Loucy (cell line): ENCODE measurements around the gene JPH4.

ENCODE experiments used
- H2AFZ ChIP-seq: fragments of 200-600 bp; sonication (generic); 2 replicates; pipeline ENCODE4 v1.6.0; 2016; ENCODE audit warnings: antibody characterized with exemption, mild to moderate bottlenecking, low read length, moderate library complexity
- H3F3A ChIP-seq: fragments of 200-600 bp; 2 replicates; pipeline ENCODE4 v1.6.0; 2016; ENCODE audit warnings: antibody characterized with exemption, low read depth, mild to moderate bottlenecking
- H3K27me3 ChIP-seq: fragments of 200-600 bp; sonication (generic); 2 replicates; pipeline ENCODE4 v1.6.1; 2014; ENCODE audit warnings: low read length, mild to moderate bottlenecking; ENCODE audit not compliant: insufficient read depth, poor library complexity, severe bottlenecking
- H3K36me3 ChIP-seq: fragments of 200-600 bp; sonication (generic); 2 replicates; pipeline ENCODE4 v1.6.1; 2016; ENCODE audit warnings: low read length; ENCODE audit not compliant: insufficient read depth
- H3K4me1 ChIP-seq: fragments of 200-600 bp; sonication (generic); 2 replicates; pipeline ENCODE4 v1.5.1; 2014; ENCODE audit warnings: low read length, mild to moderate bottlenecking; ENCODE audit not compliant: insufficient read depth, poor library complexity, severe bottlenecking
- H3K4me2 ChIP-seq: fragments of 200-600 bp; sonication (generic); 2 replicates; pipeline ENCODE4 v1.6.0; 2014; ENCODE audit warnings: antibody characterized with exemption, low read length, low read depth, mild to moderate bottlenecking; ENCODE audit not compliant: poor library complexity, severe bottlenecking
- H3K4me3 ChIP-seq: fragments of 200-600 bp; sonication (generic); 2 replicates; pipeline ENCODE4 v1.5.1; 2014; ENCODE audit warnings: low read length, mild to moderate bottlenecking, mixed read lengths; ENCODE audit not compliant: poor library complexity, severe bottlenecking
- H3K79me2 ChIP-seq: fragments of 200-600 bp; sonication (generic); 2 replicates; pipeline ENCODE4 v1.6.1; 2014; ENCODE audit warnings: low read length; ENCODE audit not compliant: insufficient read depth
- H3K9ac ChIP-seq: fragments of 200-600 bp; sonication (generic); 2 replicates; pipeline ENCODE4 v1.6.0; 2014; ENCODE audit warnings: mild to moderate bottlenecking, low read depth, low read length, moderate library complexity; ENCODE audit not compliant: poor library complexity, severe bottlenecking
- H3K9me2 ChIP-seq: fragments of 200-600 bp; sonication (generic); replicated peaks from 2 replicates; pipeline ENCODE4 v1.6.1; 2016; ENCODE audit warnings: low read depth, low read length, mixed read lengths
- H3K9me3 ChIP-seq: fragments of 200-600 bp; sonication (generic); 2 replicates; pipeline ENCODE4 v1.6.1; 2014; ENCODE audit warnings: mild to moderate bottlenecking, antibody characterized with exemption, low read length, low read depth; ENCODE audit not compliant: insufficient read depth
- H4K20me1 ChIP-seq: fragments of 200-600 bp; sonication (generic); 2 replicates; pipeline ENCODE4 v1.6.0; 2014; ENCODE audit warnings: antibody characterized with exemption, low read length, mild to moderate bottlenecking; ENCODE audit not compliant: insufficient read depth, poor library complexity, severe bottlenecking
- CTCF ChIP-seq: fragments of 200-600 bp; sonication (generic); conservative IDR thresholded peaks from 2 replicates; pipeline ENCODE4 v1.5.1; 2014; ENCODE audit warnings: mild to moderate bottlenecking, antibody characterized with exemption, low read length
- EZH2phosphoT487 ChIP-seq: fragments of 200-600 bp; IDR thresholded peaks from 2 replicates; pipeline ENCODE4 v1.6.1; 2018; ENCODE audit warnings: antibody characterized with exemption, mild to moderate bottlenecking, moderate library complexity, borderline replicate concordance

JPH4 gene

GRCh38 chr14:23577004-23577681 is 1.4 kb downstream of the JPH4 start:
- H3K79me2 ChIP-seq = no peaks in the 10 kb centered on the region
- H2AFZ ChIP-seq = no peak overlapping the region
- no peak overlapping the region for H3K9ac ChIP-seq
- peaks cover 9% of the 10 kb centered on the region for H3K4me1 ChIP-seq
- no peak overlapping the region for H3K4me2 ChIP-seq
- no peaks in the 10 kb centered on the region for H3K36me3 ChIP-seq
- H4K20me1 ChIP-seq = no peaks in the 10 kb centered on the region
- H3K27me3 ChIP-seq = no peaks in the 10 kb centered on the region
- no peak overlapping the region for H3K4me3 ChIP-seq
- no peaks in the 10 kb centered on the region for H3K9me3 ChIP-seq
- no peaks in the 10 kb centered on the region for H3K9me2 ChIP-seq
- no peak for TF ChIP-seq EZH2phosphoT487
- TF ChIP-seq CTCF = no peak
- no peaks in the 10 kb centered on the region for H3F3A ChIP-seq

- no peaks in the 10 kb centered on the region for H3K27me3 ChIP-seq
- H3K9me3 ChIP-seq = no peaks in the 10 kb centered on the region
- H3K4me1 ChIP-seq = peaks cover 24% of the 10 kb centered on the region
- H3K9me2 ChIP-seq = no peaks in the 10 kb centered on the region
- no peaks in the 10 kb centered on the region for H4K20me1 ChIP-seq
- H3K36me3 ChIP-seq = no peaks in the 10 kb centered on the region
- H3K79me2 ChIP-seq = peaks cover 1% of the 10 kb centered on the region; the same call in 1 of the 2 replicates
- peaks cover 8% of the 10 kb centered on the region; the same call in 1 of the 2 replicates for H3F3A ChIP-seq
- H3K4me2 ChIP-seq = no peak overlapping the region
- no peak overlapping the region for H3K9ac ChIP-seq
- TF ChIP-seq EZH2phosphoT487 (no peak), CTCF (no peak)
- peak overlapping the region; percentile 57; the same call in 1 of the 2 replicates for H2AFZ ChIP-seq
- H3K4me3 ChIP-seq = no peak overlapping the region
Measured at GRCh38 chr14:23573384-23574015, 5.1 kb downstream of the JPH4 start.

GRCh38 chr14:23572836-23573235 is 5.8 kb downstream of the JPH4 start:
- no peak for TF ChIP-seq CTCF
- TF ChIP-seq EZH2phosphoT487 = no peak
- Histone ChIP-seq H3K4me3 (no peak overlapping the region), H3K9me2 (no peaks in the 10 kb centered on the region), H3K9ac (peak overlapping the region; percentile 28), H3K79me2 (peaks cover 8% of the 10 kb centered on the region; the same call in 1 of the 2 replicates), H2AFZ (peak overlapping the region; percentile 57), H3K36me3 (no peaks in the 10 kb centered on the region), H3K4me2 (no peak overlapping the region), H3F3A (peaks cover 8% of the 10 kb centered on the region; the same call in 1 of the 2 replicates), H3K27me3 (no peaks in the 10 kb centered on the region), H3K9me3 (no peaks in the 10 kb centered on the region), H3K4me1 (peaks cover 30% of the 10 kb centered on the region), H4K20me1 (no peaks in the 10 kb centered on the region)
